NCI-H2081 (cell line): ENCODE measurements around the gene ATXN7L3.

Source experiments
- DNase-seq, 2 experiments: peaks; one replicate each; lab custom pipeline; 2025; lab: John Stamatoyannopoulos, UW

The ATXN7L3 gene

GRCh38 chr17:44200478-44201155 is 933 bp upstream of the ATXN7L3 start:
- peak; percentile 32 to 65 for DNase-seq

- DNase-seq, result peak; percentile 56 to 59
Measured at GRCh38 chr17:44198721-44199552, 747 bp downstream of the ATXN7L3 start.

DNA sequence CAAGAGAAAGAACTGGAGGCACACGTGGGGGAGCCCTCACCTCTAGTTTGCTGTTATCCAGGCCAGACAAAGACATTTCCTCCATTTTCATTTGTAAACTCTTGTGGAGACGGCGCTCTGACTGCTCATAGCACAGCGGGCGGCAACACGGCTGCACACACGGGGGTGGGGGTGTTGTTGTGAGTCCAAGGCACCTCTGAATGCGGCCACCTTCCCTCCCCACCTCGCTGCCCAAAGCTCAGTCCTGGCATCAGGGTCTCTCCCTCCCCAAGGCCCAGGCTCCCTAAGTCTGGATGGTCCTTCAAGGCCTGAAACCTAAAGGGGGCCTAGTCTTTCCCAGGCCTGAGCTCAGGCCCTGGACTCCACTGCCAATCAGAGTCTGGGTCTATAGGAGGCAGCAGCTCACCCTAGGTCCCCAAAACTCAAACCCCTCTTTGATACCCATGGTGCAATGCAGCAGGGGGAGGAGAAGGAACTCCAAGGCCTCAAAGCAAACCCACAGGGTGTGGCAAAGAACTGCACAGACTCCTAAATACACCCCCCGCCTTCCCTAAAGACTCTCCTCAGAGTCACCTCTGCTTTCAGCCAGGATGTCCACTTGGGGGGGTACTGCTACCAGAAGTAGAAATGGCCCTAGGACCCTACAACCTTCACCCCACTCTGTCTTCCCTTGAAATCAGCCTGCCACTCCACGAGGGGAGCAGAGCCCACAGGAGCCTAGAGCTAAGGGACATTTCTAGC is 1.5 kb downstream of the ATXN7L3 start:
- no peak for DNase-seq

GRCh38 chr17:44197107-44197506 is 2.6 kb downstream of the ATXN7L3 start:
- no peak for DNase-seq

- DNase-seq, result no peak
Measured at GRCh38 chr17:44193326-44194084, 6.2 kb downstream of the ATXN7L3 start.

DNA sequence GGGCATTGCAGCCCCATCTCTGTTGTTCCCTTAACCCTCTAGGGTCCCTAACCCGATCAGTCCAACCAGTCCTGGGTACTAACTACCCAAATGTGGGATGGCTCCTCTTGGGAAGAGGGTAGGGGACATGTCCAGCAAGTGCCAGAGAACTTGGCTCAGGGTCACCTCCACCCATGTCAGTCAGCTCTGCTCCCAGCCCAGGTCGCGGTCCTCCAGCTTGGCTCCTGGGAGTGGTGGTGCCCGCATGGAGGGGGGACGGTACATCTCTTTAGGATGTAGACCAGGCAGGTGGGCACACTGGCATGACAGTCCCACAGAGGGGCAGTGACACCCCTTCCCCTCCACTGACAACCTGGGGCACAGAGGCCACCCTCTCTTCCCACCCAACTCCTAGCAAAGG is 6.9 kb downstream of the ATXN7L3 start:
- no peak for DNase-seq

DNA sequence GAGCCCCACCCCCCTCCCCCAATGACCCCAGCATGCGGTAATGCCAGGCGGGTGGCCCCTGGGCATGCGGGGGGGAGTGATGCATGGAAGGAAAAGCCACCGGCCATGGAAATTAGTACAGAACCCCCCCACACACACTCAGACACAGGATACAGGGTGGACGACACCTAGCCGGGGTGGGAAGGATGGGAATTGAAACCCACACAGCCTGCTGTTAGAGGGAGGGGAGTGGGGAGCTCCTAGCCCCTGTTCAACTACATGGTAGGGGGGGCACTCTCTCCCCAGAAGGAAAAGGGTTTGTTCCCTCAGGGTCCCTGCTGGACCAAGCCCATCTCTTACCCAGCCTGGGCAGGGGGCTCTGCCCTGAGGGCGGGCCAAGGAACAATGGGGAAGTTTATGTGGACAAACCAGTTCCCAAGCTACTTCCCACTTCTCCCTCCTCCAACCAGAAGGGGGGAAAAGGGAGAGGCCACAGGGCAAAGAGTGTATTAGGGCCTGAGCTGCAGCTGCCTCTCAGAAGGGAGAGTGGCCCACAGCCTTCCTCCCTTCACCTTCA is 7.7 kb downstream of the ATXN7L3 start:
- DNase-seq, result no peak

DNA sequence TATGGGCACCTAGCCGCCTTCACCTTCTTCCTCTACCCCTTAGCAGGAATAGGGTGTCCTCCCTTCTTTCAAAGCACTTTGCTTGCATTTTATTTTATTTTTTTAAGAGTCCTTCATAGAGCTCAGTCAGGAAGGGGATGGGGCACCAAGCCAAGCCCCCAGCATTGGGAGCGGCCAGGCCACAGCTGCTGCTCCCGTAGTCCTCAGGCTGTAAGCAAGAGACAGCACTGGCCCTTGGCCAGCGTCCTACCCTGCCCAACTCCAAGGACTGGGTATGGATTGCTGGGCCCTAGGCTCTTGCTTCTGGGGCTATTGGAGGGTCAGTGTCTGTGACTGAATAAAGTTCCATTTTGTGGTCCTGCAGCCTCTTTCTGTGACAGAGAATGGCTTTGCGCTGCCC is 8.3 kb downstream of the ATXN7L3 start:
- DNase-seq, result no peak

DNA sequence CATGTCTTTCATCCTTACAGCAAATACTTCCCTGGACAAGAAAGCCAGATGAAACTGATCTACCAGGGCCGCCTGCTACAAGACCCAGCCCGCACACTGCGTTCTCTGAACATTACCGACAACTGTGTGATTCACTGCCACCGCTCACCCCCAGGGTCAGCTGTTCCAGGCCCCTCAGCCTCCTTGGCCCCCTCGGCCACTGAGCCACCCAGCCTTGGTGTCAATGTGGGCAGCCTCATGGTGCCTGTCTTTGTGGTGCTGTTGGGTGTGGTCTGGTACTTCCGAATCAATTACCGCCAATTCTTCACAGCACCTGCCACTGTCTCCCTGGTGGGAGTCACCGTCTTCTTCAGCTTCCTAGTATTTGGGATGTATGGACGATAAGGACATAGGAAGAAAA is 9.2 kb downstream of the ATXN7L3 start:
- DNase-seq, result no peak

- DNase-seq, result no peak
Measured at GRCh38 chr17:44188576-44189403, 10.9 kb downstream of the ATXN7L3 start.

DNA sequence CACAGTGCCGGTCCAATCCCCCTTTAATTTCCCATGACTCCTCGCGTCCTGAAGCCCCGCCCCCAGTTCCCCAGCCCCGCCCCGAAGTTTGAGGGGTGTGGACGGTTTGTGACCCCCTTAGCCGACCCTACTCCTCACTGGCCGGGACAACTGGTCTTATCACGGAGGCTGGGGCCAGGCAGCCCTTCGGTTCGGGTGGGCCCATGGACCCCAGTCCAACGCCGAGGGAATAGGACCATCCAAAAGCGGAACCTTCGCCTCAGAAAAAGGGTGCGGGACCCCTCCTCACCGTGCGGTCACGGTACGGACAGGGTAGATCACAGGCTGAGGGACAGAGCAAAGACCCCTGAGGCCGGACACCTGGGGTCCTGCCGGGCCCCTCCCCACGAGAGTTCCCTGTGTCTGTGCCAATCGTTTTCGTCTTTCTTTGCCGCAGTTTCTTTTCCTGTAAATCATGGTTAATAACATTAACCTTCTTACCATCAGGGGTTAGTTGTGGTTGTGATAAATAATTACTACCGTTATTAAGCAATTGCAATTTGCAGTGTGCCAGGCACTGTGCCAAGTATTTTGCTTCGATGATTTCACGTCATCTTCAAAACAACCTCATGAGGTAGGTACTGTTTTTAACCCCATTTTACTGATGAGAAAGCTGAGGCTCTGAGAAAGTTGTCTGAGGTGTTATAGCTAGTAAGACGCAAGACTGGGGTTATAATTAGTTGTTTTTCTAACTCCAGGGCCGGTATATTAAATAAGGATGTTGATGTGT is 12.4 kb downstream of the ATXN7L3 start:
- DNase-seq, result no peak

GRCh38 chr17:44186307-44187130 is 13.2 kb downstream of the ATXN7L3 start, which contains the start of gene TMUB2:
Gene TMUB2 (plus strand): TSS chr17:44186972. CDS start chr17:44187709, 737 bp downstream.
- DNase-seq, result peak; percentile 99 to 100

GRCh38 chr17:44184212-44184810 is 15.4 kb downstream of the ATXN7L3 start:
- no peak for DNase-seq

DNA sequence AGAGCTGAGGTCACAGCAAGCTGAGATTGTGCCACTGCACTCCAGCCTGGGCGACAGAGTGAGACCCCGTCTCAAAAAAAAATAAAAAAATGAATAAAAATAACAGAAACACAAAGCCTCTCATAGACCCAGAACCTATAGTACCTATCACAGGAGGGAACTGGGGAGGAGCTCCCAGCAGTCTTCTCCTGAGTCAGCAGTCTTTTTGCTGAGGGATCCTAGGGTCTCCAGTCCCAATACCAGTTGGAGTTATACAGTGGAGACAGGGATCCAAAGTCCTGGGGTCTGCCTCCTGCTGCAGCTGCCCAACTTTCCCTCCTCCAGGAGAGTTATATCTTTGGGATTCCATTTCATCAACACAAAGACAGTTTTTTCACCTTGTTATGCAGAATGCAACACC is 16.7 kb downstream of the ATXN7L3 start:
- no peak for DNase-seq

GRCh38 chr17:44178133-44178532 is 21.6 kb downstream of the ATXN7L3 start:
- no peak for DNase-seq

DNA sequence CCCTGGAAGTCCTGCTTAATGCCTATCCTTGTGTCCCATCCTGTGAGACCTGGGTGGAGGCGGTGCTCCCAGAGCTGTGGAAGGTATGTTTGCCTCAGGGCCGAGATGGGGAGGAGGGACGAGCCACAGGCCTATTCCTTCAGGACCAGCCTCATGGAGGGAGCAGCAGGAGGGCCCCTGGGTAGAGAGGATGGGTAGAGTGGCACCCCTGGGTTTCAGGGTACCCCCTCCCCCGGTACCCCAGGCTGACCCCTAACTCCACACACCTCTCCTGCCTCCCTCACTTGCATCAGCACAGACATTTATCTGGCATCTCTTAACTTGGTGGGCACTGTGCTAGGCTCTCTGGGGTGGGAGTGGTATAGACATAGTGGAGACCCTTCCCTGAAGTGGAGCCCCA is 22.0 kb downstream of the ATXN7L3 start:
- DNase-seq, result no peak

DNA sequence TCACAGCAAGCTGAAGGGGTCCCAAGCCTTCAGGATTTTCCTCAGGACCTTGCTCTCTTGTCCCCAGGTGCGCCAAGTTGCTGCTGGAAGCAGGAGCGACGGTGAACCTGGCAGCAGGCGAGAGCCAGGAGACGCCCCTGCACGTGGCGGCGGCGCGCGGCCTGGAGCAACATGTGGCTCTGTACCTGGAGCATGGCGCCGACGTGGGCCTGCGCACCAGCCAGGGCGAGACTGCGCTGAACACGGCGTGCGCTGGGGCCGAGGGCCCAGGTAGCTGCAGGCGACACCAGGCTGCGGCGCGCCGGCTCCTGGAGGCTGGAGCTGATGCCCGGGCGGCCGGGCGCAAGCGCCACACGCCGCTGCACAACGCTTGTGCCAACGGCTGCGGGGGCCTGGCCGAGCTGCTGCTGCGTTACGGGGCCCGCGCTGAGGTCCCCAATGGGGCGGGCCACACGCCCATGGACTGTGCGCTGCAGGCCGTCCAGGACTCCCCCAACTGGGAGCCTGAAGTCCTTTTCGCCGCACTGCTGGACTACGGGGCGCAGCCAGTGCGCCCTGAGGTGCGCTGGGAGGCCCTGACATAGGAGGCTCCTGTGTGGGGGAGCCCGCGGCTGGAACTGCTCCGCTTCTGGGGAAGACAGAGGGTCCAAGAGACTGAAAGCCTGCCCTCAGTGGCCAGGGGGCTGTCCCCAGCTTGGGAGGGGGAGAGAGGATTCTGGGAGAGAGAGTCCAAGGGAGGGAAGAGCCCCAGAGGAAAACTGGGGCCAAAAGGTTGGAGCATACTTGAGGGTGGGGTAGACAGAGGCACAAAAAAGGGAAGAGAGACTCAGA is 22.8 kb downstream of the ATXN7L3 start:
- no peak for DNase-seq

DNA sequence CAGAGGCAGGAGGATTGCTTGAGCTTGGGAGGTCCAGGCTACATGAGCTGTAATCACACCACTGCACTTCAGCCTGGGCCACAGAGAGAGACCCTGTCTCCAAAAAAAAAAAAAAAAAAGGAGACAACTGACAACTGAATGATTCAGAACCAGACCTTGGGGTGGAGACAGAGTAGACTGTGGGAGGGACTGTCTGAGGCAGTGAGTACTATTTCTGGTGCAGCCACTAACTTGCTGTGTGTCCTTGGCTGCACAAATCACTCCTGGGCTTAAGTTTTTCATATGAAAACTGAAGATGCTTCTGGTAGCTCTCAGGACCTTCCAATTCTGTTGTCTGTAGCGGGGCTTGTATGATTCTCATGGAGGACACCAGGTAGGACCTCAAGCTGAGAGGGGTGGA is 23.4 kb downstream of the ATXN7L3 start:
- DNase-seq, result no peak
